NT2/D1 (cell line): ENCODE data around the gene DGKE.

Experiments used
- DNase-seq: peaks from one replicate; pipeline ENCODE4 v3.0.0-alpha.2; 2011; ENCODE audit warnings: low read depth, low spot score
- H3K27me3 ChIP-seq: 2 replicates; pipeline ENCODE4 v1.6.0; 2011; ENCODE audit warnings: mild to moderate bottlenecking; ENCODE audit not compliant: insufficient read length, insufficient read depth
- H3K36me3 ChIP-seq: 2 replicates; pipeline ENCODE4 v1.6.1; 2011; ENCODE audit warnings: mild to moderate bottlenecking, low read length, mixed read lengths; ENCODE audit not compliant: insufficient read depth, insufficient read length
- H3K4me1 ChIP-seq: 2 replicates; pipeline ENCODE4 v1.5.1; 2011; ENCODE audit not compliant: insufficient read depth, insufficient read length
- H3K4me3 ChIP-seq: 2 replicates; pipeline ENCODE4 v1.5.1; 2011; ENCODE audit warnings: low read depth; ENCODE audit not compliant: insufficient read length
- H3K9ac ChIP-seq: 2 replicates; pipeline ENCODE4 v1.6.0; 2011; ENCODE audit warnings: low read depth; ENCODE audit not compliant: insufficient read length
- H3K9me3 ChIP-seq: 2 replicates; pipeline ENCODE4 v1.5.1; 2011; ENCODE audit warnings: mild to moderate bottlenecking, low read length; ENCODE audit not compliant: insufficient read depth
- SUZ12 ChIP-seq: IDR thresholded peaks from 2 replicates; pipeline ENCODE4 v1.6.1; 2011; ENCODE audit not compliant: insufficient read length, insufficient read depth; ENCODE audit errors: extremely low read depth
- YY1 ChIP-seq: IDR thresholded peaks from 2 replicates; pipeline ENCODE4 v1.6.1; 2011; ENCODE audit not compliant: insufficient read length, insufficient read depth
- ZNF274 ChIP-seq: IDR thresholded peaks from 2 replicates; pipeline ENCODE4 v1.6.1; 2011; ENCODE audit warnings: mild to moderate bottlenecking, low read depth, low read length

Gene DGKE

DNA sequence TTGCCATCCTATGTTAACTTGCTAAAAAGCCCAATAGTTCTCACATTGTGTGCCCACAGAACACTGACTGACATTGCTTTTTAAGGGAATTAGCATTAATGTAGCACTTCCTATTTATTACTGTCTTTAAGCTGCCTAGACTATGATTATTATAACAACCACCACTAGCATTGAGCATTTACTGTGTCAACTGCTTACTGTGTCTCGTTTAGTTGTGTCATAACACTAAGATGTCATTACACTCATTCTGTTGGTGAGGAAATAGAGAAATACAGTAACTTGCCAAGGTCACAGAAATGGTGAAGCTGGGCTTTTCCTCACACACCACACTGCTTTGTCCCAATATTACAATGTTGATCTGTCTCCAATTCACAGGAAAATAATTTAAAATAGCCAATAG is 49.7 kb downstream of the DGKE start:
- Histone ChIP-seq H3K9me3 (peaks cover 24% of the 10 kb centered on the region; the same call in 1 of the 2 replicates), H3K36me3 (no peaks in the 10 kb centered on the region), H3K4me1 (no peaks in the 10 kb centered on the region), H3K4me3 (no peak overlapping the region), H3K27me3 (no peaks in the 10 kb centered on the region), H3K9ac (no peak overlapping the region)
- TF ChIP-seq ZNF274 (no peak), YY1 (no peak), SUZ12 (no peak)
- no peak for DNase-seq

DNA sequence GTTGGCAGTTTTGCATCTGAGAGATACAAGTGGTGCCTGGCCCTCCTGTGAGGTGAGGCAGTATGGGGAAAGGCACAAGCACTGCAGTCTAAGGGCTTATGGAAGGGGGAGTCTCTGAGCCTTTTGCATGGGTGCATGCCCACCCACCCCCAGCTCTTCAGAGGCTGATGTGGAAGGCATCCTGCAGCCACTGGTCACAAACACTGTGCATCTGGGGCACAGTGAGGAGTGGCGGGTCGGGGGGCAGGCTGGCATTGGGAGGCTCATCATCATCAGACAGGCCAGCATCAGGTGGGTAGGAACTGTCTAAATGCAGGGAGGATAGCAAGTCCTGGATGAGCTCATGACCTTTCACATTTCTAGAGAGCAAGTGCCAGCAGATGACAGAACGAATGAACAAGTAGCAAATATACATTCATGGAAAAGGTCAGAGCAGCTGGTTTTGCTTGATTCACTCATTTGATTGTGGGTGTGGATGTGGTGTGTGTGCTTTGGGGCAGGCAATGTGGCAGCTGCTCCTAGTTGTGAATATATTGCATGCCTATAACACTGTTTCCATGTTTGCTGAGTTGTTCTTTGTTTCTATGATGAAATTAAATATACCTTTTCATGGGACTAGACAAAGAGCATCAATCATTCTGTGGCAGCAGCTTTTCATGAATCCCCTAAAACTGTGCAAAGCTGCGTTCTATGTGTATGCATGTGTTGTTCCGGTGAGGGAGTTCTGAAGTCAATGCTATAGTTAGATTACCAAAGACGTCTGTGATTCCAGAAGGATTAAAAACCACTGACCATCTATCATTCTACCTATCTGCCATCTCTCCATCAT is 50.7 kb downstream of the DGKE start:
- Histone ChIP-seq H3K36me3 (no peaks in the 10 kb centered on the region), H3K4me3 (no peak overlapping the region), H3K9me3 (peaks cover 30% of the 10 kb centered on the region; the same call in 1 of the 2 replicates), H3K9ac (no peak overlapping the region), H3K4me1 (no peaks in the 10 kb centered on the region), H3K27me3 (no peaks in the 10 kb centered on the region)
- no peak for DNase-seq
- TF ChIP-seq ZNF274 (no peak), SUZ12 (no peak), YY1 (no peak)

DNA sequence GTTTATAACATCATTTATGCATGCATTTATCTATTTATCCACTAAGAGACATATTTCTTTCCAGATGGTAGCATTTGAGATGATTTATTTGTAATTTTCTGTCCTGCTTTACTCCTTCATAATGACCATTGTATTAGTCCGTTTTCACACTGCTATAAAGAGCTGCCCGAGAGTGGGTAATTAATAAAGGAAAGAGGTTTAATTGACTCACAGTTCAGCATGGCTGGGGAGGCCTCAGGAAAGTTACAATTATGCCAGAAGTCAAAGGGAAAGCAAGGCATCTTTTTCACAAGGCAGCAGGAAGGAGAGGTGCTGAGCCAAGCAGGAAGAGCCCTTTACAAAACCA is 51.3 kb downstream of the DGKE start:
- TF ChIP-seq YY1 (no peak), SUZ12 (no peak), ZNF274 (no peak)
- no peaks in the 10 kb centered on the region for H3K36me3 ChIP-seq

DNA sequence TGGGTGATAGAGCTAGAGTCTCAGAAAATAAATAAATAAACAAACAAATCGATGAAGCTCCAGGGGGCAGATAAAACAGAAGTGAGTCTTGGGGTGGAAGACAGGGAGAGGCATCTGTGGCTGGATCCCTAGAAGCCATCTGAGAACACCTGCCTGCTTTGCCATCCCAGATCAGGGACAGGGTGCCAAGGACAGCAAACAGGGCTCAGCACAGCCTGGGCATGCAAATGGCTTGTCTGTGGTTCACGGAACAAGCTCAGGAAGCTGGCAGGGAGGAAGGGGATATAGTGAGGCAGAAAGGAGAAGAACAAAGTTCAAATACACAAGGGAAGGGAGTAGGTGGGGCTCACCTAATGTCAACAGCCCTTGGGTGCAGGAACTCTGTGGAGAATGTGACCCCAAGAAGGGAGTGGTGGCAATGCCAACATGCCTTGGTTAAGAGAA is 52.4 kb downstream of the DGKE start:
- Histone ChIP-seq H3K4me1 (no peaks in the 10 kb centered on the region), H3K4me3 (no peak overlapping the region), H3K36me3 (no peaks in the 10 kb centered on the region), H3K27me3 (no peaks in the 10 kb centered on the region), H3K9ac (no peak overlapping the region), H3K9me3 (peaks cover 30% of the 10 kb centered on the region; the same call in 1 of the 2 replicates)
- TF ChIP-seq ZNF274 = no peak
- no peak for TF ChIP-seq YY1
- no peak for TF ChIP-seq SUZ12
- no peak for DNase-seq

More for the DNA sequence above, 51.3 kb downstream of the DGKE start:
- Histone ChIP-seq H3K4me1 (no peaks in the 10 kb centered on the region), H3K9ac (no peak overlapping the region), H3K27me3 (no peaks in the 10 kb centered on the region), H3K4me3 (no peak overlapping the region), H3K9me3 (peaks cover 30% of the 10 kb centered on the region; the same call in 1 of the 2 replicates)
- no peak for DNase-seq

DNA sequence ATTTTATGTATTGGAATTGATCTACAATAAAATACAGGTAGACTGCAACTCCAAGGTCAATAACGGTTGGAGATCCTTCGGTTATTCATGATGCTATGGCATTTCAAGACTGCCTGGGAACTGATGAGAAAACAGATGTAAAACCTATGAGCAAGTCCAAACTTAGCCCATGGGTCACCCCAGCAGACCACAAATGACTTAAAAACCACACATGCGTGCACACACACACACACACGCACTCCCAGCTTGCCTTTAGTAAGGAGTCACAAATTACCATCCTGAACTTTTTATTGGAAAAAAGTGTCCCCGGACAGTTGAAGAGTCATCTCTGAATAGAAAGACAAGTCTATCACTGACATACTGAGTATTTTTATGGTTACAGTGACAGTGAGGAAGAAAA is 53.2 kb downstream of the DGKE start:
- Histone ChIP-seq H3K9ac (no peak overlapping the region), H3K36me3 (peaks cover 6% of the 10 kb centered on the region), H3K9me3 (peaks cover 30% of the 10 kb centered on the region; the same call in 1 of the 2 replicates), H3K4me1 (no peaks in the 10 kb centered on the region), H3K27me3 (no peaks in the 10 kb centered on the region), H3K4me3 (no peak overlapping the region)
- TF ChIP-seq YY1 (no peak), SUZ12 (no peak), ZNF274 (no peak)
- DNase-seq = no peak

DNA sequence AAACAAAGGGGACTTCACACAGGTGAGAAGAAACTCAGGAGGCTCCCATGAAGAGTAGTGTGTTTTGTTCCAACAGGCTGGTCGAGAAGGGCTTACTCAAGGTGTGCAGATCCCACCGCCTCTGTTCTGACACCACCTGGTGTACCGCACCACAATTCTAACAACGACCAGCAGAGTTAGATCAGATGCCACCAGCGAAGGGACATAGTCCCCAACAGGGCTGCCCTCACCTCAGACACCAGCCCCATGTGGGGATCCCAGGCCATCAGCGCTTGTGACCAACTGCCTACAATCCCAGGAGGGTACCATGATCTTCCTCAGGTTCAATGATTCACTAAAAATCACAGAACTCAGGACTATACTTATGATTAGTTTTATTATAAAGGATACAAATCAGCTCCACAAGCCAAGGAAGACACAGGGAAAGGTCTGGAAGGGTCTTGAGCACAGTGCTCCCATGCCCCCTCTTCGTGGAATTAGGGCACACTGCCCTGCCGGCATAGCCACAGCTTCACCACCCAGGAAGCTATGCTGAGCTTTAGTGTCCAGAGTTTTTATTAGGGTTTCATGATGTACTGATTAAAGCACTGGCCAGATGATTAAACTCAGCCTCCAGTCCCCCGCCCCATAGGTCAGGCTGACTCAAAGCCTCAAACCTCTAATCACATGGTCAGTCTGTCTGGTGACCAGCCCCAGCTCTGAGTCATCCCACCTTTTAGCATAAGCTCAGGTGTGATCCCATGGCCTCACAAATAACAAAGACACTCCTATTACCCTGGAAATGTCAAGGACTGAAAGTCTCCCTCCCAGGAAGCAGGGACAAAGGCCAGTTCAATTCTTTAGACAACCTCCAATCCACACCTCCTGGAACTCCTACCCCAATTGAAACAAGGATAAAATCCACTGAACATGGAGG is 53.9 kb downstream of the DGKE start:
- Histone ChIP-seq H3K27me3 (no peaks in the 10 kb centered on the region), H3K4me1 (no peaks in the 10 kb centered on the region), H3K9me3 (peaks cover 30% of the 10 kb centered on the region; the same call in 1 of the 2 replicates), H3K36me3 (peaks cover 9% of the 10 kb centered on the region), H3K4me3 (no peak overlapping the region), H3K9ac (no peak overlapping the region)
- TF ChIP-seq ZNF274 (no peak), YY1 (no peak), SUZ12 (no peak)
- DNase-seq = no peak
